ENCODE data around the gene AIF1L. TPM values are rescaled to one million over a fixed set of nuclear protein-coding genes. Genes with fewer than 3 reads are reported as not detected.

AIF1L gene
- total RNA-seq, 2 experiments from 2014 or later, result not detected

GRCh38 chr9:131060900-131061630 is 35.3 kb upstream of the AIF1L start:
- H3K36me3 ChIP-seq (ENCODE audit: insufficient read depth, low read length), result no peaks in the 10 kb centered on the region
- no peaks in the 10 kb centered on the region for H3K27me3 Mint-ChIP-seq
- no peaks in the 10 kb centered on the region for H3K36me3 Mint-ChIP-seq (ENCODE audit: low read depth)
- ChIA-PET POLR2A (no interaction called here), CTCF (interaction anchor here (0.6 kb wide), 1 partner anchor 1574 kb away, joined by 3 read pairs; no protein-coding TSS in a partner anchor)
- no peak for ATAC-seq (ENCODE audit: poor library complexity)
- H3K27ac Mint-ChIP-seq, result no peak overlapping the region
- no peak overlapping the region for H3K4me3 Mint-ChIP-seq
- H3K4me1 ChIP-seq (ENCODE audit: insufficient read depth, low read length), result peaks cover 2% of the 10 kb centered on the region
- no peak overlapping the region for H3K27ac ChIP-seq (ENCODE audit: low read depth in 1 of 2, low read length in 2 of 2)
- DNase-seq, result no peak
- H3K9me3 ChIP-seq (ENCODE audit: control insufficient read depth in 1 of 2, insufficient read depth in 1 of 2, low read length in 2 of 2), result no peaks in the 10 kb centered on the region
- no peak for TF ChIP-seq CTCF (IDR thresholded peaks at IDR 0.05)
- H3K27me3 ChIP-seq (ENCODE audit: control insufficient read depth in 1 of 2, insufficient read depth in 2 of 2, low read length in 2 of 2), result no peaks in the 10 kb centered on the region
- intact Hi-C loops (cut with DNase I, micrococcal nuclease), result no loop called here
- no peak overlapping the region for H3K4me3 ChIP-seq (ENCODE audit: low read length)
- H3K9me3 Mint-ChIP-seq, result no peaks in the 10 kb centered on the region
- no peaks in the 10 kb centered on the region for H3K4me1 Mint-ChIP-seq (ENCODE audit: low read depth)

GRCh38 chr9:131062969-131063368 is 33.4 kb upstream of the AIF1L start:
- ChIA-PET CTCF (no interaction called here), POLR2A (interaction anchor here (1.2 kb wide), 1 partner anchor 16 kb away, joined by 3 read pairs; no protein-coding TSS in a partner anchor)
- Histone ChIP-seq H3K27ac (ENCODE audit: low read depth in 1 of 2, low read length in 2 of 2) (no peak overlapping the region), H3K36me3 (ENCODE audit: insufficient read depth, low read length) (no peaks in the 10 kb centered on the region), H3K4me3 (ENCODE audit: low read length) (no peak overlapping the region), H3K4me1 (ENCODE audit: insufficient read depth, low read length) (no peaks in the 10 kb centered on the region), H3K9me3 (ENCODE audit: control insufficient read depth in 1 of 2, insufficient read depth in 1 of 2, low read length in 2 of 2) (no peaks in the 10 kb centered on the region), H3K27me3 (ENCODE audit: control insufficient read depth in 1 of 2, insufficient read depth in 2 of 2, low read length in 2 of 2) (no peaks in the 10 kb centered on the region)
- intact Hi-C loops (cut with DNase I, micrococcal nuclease), result no loop called here
- no peak overlapping the region for H3K27ac Mint-ChIP-seq
- no peaks in the 10 kb centered on the region for H3K9me3 Mint-ChIP-seq
- H3K4me1 Mint-ChIP-seq (ENCODE audit: low read depth), result no peaks in the 10 kb centered on the region
- no peaks in the 10 kb centered on the region for H3K36me3 Mint-ChIP-seq (ENCODE audit: low read depth)
- no peak for ATAC-seq (ENCODE audit: poor library complexity)
- no peak for TF ChIP-seq CTCF (IDR thresholded peaks at IDR 0.05)
- H3K27me3 Mint-ChIP-seq, result no peaks in the 10 kb centered on the region
- H3K4me3 Mint-ChIP-seq, result no peak overlapping the region
- no peak for DNase-seq

- Histone ChIP-seq H3K4me1 (ENCODE audit: insufficient read depth, low read length) (no peaks in the 10 kb centered on the region), H3K36me3 (ENCODE audit: insufficient read depth, low read length) (no peaks in the 10 kb centered on the region), H3K9me3 (ENCODE audit: control insufficient read depth in 1 of 2, insufficient read depth in 1 of 2, low read length in 2 of 2) (no peaks in the 10 kb centered on the region), H3K4me3 (ENCODE audit: low read length) (no peak overlapping the region), H3K27ac (ENCODE audit: low read depth in 1 of 2, low read length in 2 of 2) (no peak overlapping the region), H3K27me3 (ENCODE audit: control insufficient read depth in 1 of 2, insufficient read depth in 2 of 2, low read length in 2 of 2) (no peaks in the 10 kb centered on the region)
- ChIA-PET CTCF (no interaction called here), POLR2A (no interaction called here)
- Mint-ChIP-seq H3K27me3 (no peaks in the 10 kb centered on the region), H3K4me3 (no peak overlapping the region), H3K36me3 (ENCODE audit: low read depth) (no peaks in the 10 kb centered on the region), H3K27ac (no peak overlapping the region), H3K4me1 (ENCODE audit: low read depth) (no peaks in the 10 kb centered on the region), H3K9me3 (no peaks in the 10 kb centered on the region)
- DNase-seq, result no peak
- ATAC-seq (ENCODE audit: poor library complexity), result no peak
- intact Hi-C loops (cut with DNase I, micrococcal nuclease), result no loop called here
- TF ChIP-seq CTCF (IDR thresholded peaks at IDR 0.05), result no peak
Measured at GRCh38 chr9:131065599-131065998, 30.7 kb upstream of the AIF1L start.

Measured in CD4-positive, alpha-beta T cell (primary cell).